ENCODE measurements around the gene SLIT1. TPM values are rescaled to one million over a fixed set of nuclear protein-coding genes. Genes with fewer than 3 reads are reported as not detected.

SLIT1 gene
- total and polyA plus RNA-seq, 2 donors, result 0.19 to 0.58 TPM

GRCh38 chr10:97135464-97135863 lies 50.3 kb downstream of the SLIT1 start:
- no peaks in the 10 kb centered on the region for H3K36me3 ChIP-seq (ENCODE audit: insufficient read depth)
- WGBS, result 71% methylated on average over 11 of the region's 11 CpGs
- H3K27ac ChIP-seq (ENCODE audit: low read depth), result no peak overlapping the region
- no peaks in the 10 kb centered on the region for H3K4me1 ChIP-seq (ENCODE audit: insufficient read depth)
- H3K4me3 ChIP-seq (ENCODE audit: low read depth, low read length), result no peak overlapping the region
- DNase-seq (ENCODE audit: extremely low spot score), result no peak

GRCh38 chr10:97134983-97135382 lies 50.8 kb downstream of the SLIT1 start:
- H3K4me3 ChIP-seq (ENCODE audit: low read depth, low read length), result no peak overlapping the region
- no peak for DNase-seq (ENCODE audit: extremely low spot score)
- no peaks in the 10 kb centered on the region for H3K36me3 ChIP-seq (ENCODE audit: insufficient read depth)
- no peaks in the 10 kb centered on the region for H3K4me1 ChIP-seq (ENCODE audit: insufficient read depth)
- WGBS, result 89% methylated on average over 15 of the region's 15 CpGs
- no peak overlapping the region for H3K27ac ChIP-seq (ENCODE audit: low read depth)

DNA sequence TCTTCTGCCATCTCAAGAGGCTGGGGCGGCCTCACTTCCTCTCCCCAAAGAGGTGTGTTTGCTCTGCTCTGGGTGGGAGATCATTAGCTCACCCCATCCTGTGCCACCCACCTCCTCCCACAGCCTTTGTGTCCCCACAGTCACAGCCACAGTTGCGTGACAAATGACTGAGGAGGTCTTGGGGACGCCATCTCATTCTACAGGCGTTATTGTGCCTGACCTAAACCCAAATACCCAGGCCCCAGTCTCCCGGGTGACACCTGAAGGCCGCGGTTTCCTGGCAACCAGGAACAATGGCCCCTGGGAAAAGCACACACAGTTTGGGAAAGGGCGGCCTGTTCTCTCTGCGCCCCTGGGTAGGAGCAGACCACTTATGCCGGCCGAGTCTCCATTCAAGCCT lies 51.6 kb downstream of the SLIT1 start:
- DNase-seq (ENCODE audit: extremely low spot score), result no peak
- no peaks in the 10 kb centered on the region for H3K4me1 ChIP-seq (ENCODE audit: insufficient read depth)
- H3K4me3 ChIP-seq (ENCODE audit: low read depth, low read length), result no peak overlapping the region
- WGBS, result 89% methylated on average over 11 of the region's 11 CpGs
- no peak overlapping the region for H3K27ac ChIP-seq (ENCODE audit: low read depth)
- no peaks in the 10 kb centered on the region for H3K36me3 ChIP-seq (ENCODE audit: insufficient read depth)

DNA sequence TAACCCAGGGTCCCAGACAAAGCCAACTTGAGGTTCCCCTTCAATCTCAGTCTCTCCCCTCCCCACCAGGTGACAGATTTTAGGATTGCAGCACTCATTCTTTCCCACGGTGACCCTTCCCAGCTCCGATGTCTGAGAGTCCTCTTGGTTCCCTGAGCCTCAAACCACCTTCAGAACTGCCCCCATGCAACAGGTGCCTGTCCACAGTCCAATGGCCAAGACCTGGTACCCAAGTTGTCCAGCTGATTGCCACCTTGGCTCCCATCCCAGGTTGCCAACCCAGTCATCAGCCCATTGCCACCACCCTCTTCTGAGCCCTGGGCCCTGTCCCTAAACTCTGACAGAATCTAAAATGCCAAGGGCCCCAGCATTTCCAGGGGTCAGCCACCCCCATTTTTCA lies 53.5 kb downstream of the SLIT1 start:
- H3K36me3 ChIP-seq (ENCODE audit: insufficient read depth), result no peaks in the 10 kb centered on the region
- no peak overlapping the region for H3K4me3 ChIP-seq (ENCODE audit: low read depth, low read length)
- DNase-seq (ENCODE audit: extremely low spot score), result no peak
- no peak overlapping the region for H3K27ac ChIP-seq (ENCODE audit: low read depth)
- no peaks in the 10 kb centered on the region for H3K4me1 ChIP-seq (ENCODE audit: insufficient read depth)
- 90% methylated on average over 2 of the region's 2 CpGs for WGBS

GRCh38 chr10:97131666-97132065 lies 54.1 kb downstream of the SLIT1 start:
- WGBS, result 31% methylated on average over 9 of the region's 9 CpGs
- Histone ChIP-seq H3K36me3 (ENCODE audit: insufficient read depth) (no peaks in the 10 kb centered on the region), H3K4me1 (ENCODE audit: insufficient read depth) (no peaks in the 10 kb centered on the region), H3K27ac (ENCODE audit: low read depth) (no peak overlapping the region), H3K4me3 (ENCODE audit: low read depth, low read length) (no peak overlapping the region)
- no peak for DNase-seq (ENCODE audit: extremely low spot score)

GRCh38 chr10:97131181-97131628 lies 54.6 kb downstream of the SLIT1 start:
- H3K36me3 ChIP-seq (ENCODE audit: insufficient read depth), result no peaks in the 10 kb centered on the region
- 85% methylated on average over 8 of the region's 8 CpGs for WGBS
- no peaks in the 10 kb centered on the region for H3K4me1 ChIP-seq (ENCODE audit: insufficient read depth)
- no peak overlapping the region for H3K4me3 ChIP-seq (ENCODE audit: low read depth, low read length)
- no peak overlapping the region for H3K27ac ChIP-seq (ENCODE audit: low read depth)
- DNase-seq (ENCODE audit: extremely low spot score), result no peak

- Histone ChIP-seq H3K4me3 (ENCODE audit: low read depth, low read length) (no peak overlapping the region), H3K27ac (ENCODE audit: low read depth) (no peak overlapping the region), H3K36me3 (ENCODE audit: insufficient read depth) (no peaks in the 10 kb centered on the region), H3K4me1 (ENCODE audit: insufficient read depth) (no peaks in the 10 kb centered on the region)
- no peak for DNase-seq (ENCODE audit: extremely low spot score)
- WGBS, result 71% methylated on average over 11 of the region's 11 CpGs
Observed at GRCh38 chr10:97129666-97130065, 56.1 kb downstream of the SLIT1 start.

DNA sequence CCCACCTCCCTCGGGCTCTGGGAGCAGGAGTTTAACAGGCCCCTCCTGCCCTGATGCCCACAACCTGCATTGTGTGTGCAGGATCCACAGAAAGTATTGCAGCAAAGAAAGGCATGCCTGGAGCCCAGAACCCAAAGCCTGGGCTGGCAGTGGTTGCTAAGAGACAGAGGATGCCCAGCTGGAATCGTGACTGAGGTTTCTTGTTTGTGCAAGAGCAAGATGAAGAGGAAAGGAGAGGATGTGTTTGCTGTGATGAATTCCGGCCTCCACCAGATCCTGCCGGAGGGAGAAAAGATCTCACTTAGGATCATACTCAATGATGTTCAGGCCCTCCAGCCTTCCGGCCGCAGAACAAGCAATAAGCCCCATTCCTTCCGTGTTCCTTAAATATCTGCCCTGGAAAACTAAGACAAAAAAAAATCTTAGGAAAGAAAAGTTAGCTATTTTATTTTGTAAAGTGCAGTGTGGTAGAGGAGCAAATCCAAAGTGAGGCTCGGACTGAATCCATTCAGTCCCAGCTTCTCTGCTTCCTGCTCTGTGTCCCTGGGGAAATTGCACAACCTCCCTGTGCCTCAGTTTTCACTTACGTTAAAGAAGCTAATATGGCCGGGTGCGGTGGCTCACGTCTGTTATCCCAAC lies 57.1 kb downstream of the SLIT1 start:
- Histone ChIP-seq H3K4me3 (ENCODE audit: low read depth, low read length) (no peak overlapping the region), H3K27ac (ENCODE audit: low read depth) (no peak overlapping the region), H3K36me3 (ENCODE audit: insufficient read depth) (no peaks in the 10 kb centered on the region), H3K4me1 (ENCODE audit: insufficient read depth) (no peaks in the 10 kb centered on the region)
- DNase-seq (ENCODE audit: extremely low spot score), result no peak
- 77% methylated on average over 12 of the region's 12 CpGs for WGBS

GRCh38 chr10:97128039-97128492 lies 57.7 kb downstream of the SLIT1 start:
- Histone ChIP-seq H3K36me3 (ENCODE audit: insufficient read depth) (no peaks in the 10 kb centered on the region), H3K27ac (ENCODE audit: low read depth) (no peak overlapping the region), H3K4me3 (ENCODE audit: low read depth, low read length) (no peak overlapping the region), H3K4me1 (ENCODE audit: insufficient read depth) (no peaks in the 10 kb centered on the region)
- 69% methylated on average over 11 of the region's 11 CpGs for WGBS
- no peak for DNase-seq (ENCODE audit: extremely low spot score)

DNA sequence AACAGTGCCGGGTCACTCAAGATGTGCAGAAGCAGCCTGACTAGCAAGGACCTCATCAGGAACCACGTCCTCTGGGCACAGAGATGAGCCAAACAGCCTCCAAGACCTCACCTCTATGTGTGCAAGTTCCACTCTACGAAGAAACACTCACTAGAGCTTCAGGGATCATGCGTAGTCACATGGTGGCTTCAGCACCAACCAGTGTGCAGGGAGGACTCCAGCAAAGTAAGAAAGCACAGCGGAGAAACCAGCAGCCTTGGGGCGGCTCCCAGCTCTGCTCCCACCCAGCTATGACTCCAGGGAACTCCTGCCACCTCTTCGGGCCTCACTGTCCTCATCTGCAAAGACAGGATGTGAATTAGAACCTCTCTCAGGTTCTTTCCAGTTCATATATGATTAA lies 58.2 kb downstream of the SLIT1 start:
- Histone ChIP-seq H3K4me1 (ENCODE audit: insufficient read depth) (no peaks in the 10 kb centered on the region), H3K4me3 (ENCODE audit: low read depth, low read length) (no peak overlapping the region), H3K27ac (ENCODE audit: low read depth) (no peak overlapping the region), H3K36me3 (ENCODE audit: insufficient read depth) (no peaks in the 10 kb centered on the region)
- WGBS, result 73% methylated on average over 7 of the region's 7 CpGs
- no peak for DNase-seq (ENCODE audit: extremely low spot score)

- WGBS, result 74% methylated on average over 5 of the region's 5 CpGs
Observed at GRCh38 chr10:97124211-97124610, 61.5 kb downstream of the SLIT1 start.

DNA sequence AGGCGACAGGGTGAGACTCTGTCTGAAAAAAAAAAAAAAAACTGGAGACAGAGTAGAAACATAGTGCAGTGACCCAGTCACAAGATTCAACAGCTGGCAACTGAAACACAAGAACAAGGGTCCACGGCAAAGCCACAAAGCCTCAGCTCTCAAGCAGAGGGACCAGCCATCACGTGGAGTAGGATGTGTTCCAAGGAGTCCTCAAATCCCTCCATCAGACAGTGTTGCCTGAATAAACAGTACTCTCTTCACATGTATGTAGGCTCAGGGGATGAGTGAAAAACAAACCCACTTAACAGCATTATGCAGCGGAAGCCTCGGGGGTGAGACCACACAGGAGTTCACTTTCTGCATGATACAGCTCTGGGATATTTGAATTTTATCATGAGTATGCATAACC lies 62.0 kb downstream of the SLIT1 start:
- Histone ChIP-seq H3K4me3 (ENCODE audit: low read depth, low read length) (no peak overlapping the region), H3K27ac (ENCODE audit: low read depth) (no peak overlapping the region), H3K36me3 (ENCODE audit: insufficient read depth) (no peaks in the 10 kb centered on the region), H3K4me1 (ENCODE audit: insufficient read depth) (no peaks in the 10 kb centered on the region)
- no peak for DNase-seq (ENCODE audit: extremely low spot score)
- 65% methylated on average over 5 of the region's 5 CpGs for WGBS

More at GRCh38 chr10:97124211-97124610, 61.5 kb downstream of the SLIT1 start:
- Histone ChIP-seq H3K4me1 (ENCODE audit: insufficient read depth) (no peaks in the 10 kb centered on the region), H3K27ac (ENCODE audit: low read depth) (no peak overlapping the region), H3K4me3 (ENCODE audit: low read depth, low read length) (no peak overlapping the region), H3K36me3 (ENCODE audit: insufficient read depth) (no peaks in the 10 kb centered on the region)
- DNase-seq (ENCODE audit: extremely low spot score), result no peak

DNA sequence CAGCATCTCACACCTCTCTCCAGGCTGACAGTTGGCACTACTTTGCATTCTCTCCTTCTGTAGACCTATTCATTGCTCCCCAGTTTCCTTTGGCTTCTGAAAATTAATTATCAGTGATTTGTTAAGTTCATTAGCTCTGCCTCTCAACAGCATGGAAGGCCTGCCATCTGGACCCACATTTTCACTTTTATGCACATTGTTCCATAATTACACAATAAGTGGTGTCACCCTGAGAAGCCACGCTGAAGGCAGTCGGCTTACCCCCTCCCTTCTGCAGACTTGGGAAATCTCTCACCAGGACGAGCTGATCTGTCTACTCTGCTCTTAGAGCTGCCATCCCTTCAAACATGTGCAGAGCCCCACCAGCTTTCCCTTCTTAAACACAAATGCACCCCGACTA lies 64.7 kb downstream of the SLIT1 start:
- WGBS, result 76% methylated on average over 4 of the region's 4 CpGs

DNA sequence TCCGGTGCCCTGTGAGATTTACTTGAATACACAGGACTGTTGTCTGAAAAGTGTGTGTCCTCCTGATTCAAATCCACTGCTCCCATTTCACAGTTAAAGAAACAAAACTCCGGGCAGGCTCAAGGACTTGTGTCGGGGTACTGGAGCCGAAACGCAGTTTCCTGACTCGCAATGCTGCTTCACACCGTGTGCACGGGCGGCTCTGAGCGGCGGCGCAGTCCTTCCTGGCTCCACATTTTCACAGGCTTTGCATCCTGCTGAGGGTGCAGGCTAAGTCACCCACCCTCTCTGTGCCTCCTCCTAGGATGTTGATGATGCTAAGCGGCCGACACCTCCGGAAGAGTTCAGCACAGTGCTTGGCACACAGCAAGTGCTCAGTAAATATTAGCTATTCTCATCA lies 65.4 kb downstream of the SLIT1 start:
- no peak overlapping the region for H3K4me3 ChIP-seq (ENCODE audit: low read depth, low read length)
- 82% methylated on average over 15 of the region's 15 CpGs for WGBS
- no peak for DNase-seq (ENCODE audit: extremely low spot score)
- no peak overlapping the region for H3K27ac ChIP-seq (ENCODE audit: low read depth)
- no peaks in the 10 kb centered on the region for H3K4me1 ChIP-seq (ENCODE audit: insufficient read depth)
- H3K36me3 ChIP-seq (ENCODE audit: insufficient read depth), result no peaks in the 10 kb centered on the region

More for the DNA sequence above, 64.7 kb downstream of the SLIT1 start:
- Histone ChIP-seq H3K36me3 (ENCODE audit: insufficient read depth) (no peaks in the 10 kb centered on the region), H3K4me3 (ENCODE audit: low read depth, low read length) (no peak overlapping the region), H3K27ac (ENCODE audit: low read depth) (no peak overlapping the region), H3K4me1 (ENCODE audit: insufficient read depth) (no peaks in the 10 kb centered on the region)
- no peak for DNase-seq (ENCODE audit: extremely low spot score)

Data from urinary bladder (tissue), 4 donors.